Measurements from ENCODE around the gene PSMB5. TPM values are rescaled to one million over a fixed set of nuclear protein-coding genes. Genes with fewer than 3 reads are reported as not detected.

The PSMB5 gene
- 282 and 292 TPM in 2 replicates for polyA plus RNA-seq (2011; rRNA removed)
- polyA minus RNA-seq (2011; rRNA and poly(A)+ RNA removed): 170 and 211 TPM in 2 replicates

- Histone ChIP-seq H3K9me3 (ENCODE audit: control insufficient read depth, insufficient read depth, low read length) (no peaks in the 10 kb centered on the region; the same call in 1 of the 2 replicates), H3K27me3 (ENCODE audit: control insufficient read depth, insufficient read depth, low read length) (no peaks in the 10 kb centered on the region), H3K4me3 (ENCODE audit: low read depth, low read length) (peak within 1 kb of the TSS; percentile 93), H3K27ac (ENCODE audit: low read depth, low read length) (peak within 1 kb of the TSS; percentile 94)
- peak; percentile 83 for DNase-seq (ENCODE audit: low read depth, low spot score)
- POLR2A ChIA-PET: interaction anchor here (0.7 to 1.9 kb wide), 4 partner anchors 10 to 183 kb away, joined by 3 to 11 read pairs (median 4); no protein-coding TSS in a partner anchor
- CTCF ChIA-PET: interaction anchor here (0.6 to 2.9 kb wide), 6 partner anchors 34 to 92 kb away, joined by 3 to 19 read pairs (median 8); partner anchors contain the start of gene ACIN1
- TF ChIP-seq, protein P1, sequence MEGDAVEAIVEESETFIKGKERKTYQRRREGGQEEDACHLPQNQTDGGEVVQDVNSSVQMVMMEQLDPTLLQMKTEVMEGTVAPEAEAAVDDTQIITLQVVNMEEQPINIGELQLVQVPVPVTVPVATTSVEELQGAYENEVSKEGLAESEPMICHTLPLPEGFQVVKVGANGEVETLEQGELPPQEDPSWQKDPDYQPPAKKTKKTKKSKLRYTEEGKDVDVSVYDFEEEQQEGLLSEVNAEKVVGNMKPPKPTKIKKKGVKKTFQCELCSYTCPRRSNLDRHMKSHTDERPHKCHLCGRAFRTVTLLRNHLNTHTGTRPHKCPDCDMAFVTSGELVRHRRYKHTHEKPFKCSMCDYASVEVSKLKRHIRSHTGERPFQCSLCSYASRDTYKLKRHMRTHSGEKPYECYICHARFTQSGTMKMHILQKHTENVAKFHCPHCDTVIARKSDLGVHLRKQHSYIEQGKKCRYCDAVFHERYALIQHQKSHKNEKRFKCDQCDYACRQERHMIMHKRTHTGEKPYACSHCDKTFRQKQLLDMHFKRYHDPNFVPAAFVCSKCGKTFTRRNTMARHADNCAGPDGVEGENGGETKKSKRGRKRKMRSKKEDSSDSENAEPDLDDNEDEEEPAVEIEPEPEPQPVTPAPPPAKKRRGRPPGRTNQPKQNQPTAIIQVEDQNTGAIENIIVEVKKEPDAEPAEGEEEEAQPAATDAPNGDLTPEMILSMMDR (IDR thresholded peaks at IDR 0.05; ENCODE audit: low read depth, low read length): no peak
Measured at GRCh38 chr14:23034498-23035302, at the start of gene PSMB5. TSS of gene PSMB5 (minus strand) at chr14:23034900. CDS start at chr14:23034881, 19 bp downstream.

GRCh38 chr14:23080474-23080873 lies 45.8 kb upstream of the PSMB5 start:
- TF ChIP-seq, protein P1 (IDR thresholded peaks at IDR 0.05; ENCODE audit: low read depth, low read length): no peak
- no peak overlapping the region for H3K4me3 ChIP-seq (ENCODE audit: low read depth, low read length)
- CTCF ChIA-PET: interaction anchor here (1.0 to 17.2 kb wide), 5 partner anchors 14 to 523 kb away, joined by 3 to 317 read pairs (median 3); partner anchors contain the start of genes ACIN1 and C14orf119
- peak overlapping the region; percentile 84 for H3K27ac ChIP-seq (ENCODE audit: low read depth, low read length)
- DNase-seq (ENCODE audit: low read depth, low spot score): no peak
- POLR2A ChIA-PET: interaction anchor here (3.9 kb wide), 1 partner anchor 15 kb away, joined by 31 read pairs; the partner anchor contains the start of genes ACIN1 and C14orf119
- H3K27me3 ChIP-seq (ENCODE audit: control insufficient read depth, insufficient read depth, low read length): no peaks in the 10 kb centered on the region
- H3K9me3 ChIP-seq (ENCODE audit: control insufficient read depth, insufficient read depth, low read length): no peaks in the 10 kb centered on the region

DNA sequence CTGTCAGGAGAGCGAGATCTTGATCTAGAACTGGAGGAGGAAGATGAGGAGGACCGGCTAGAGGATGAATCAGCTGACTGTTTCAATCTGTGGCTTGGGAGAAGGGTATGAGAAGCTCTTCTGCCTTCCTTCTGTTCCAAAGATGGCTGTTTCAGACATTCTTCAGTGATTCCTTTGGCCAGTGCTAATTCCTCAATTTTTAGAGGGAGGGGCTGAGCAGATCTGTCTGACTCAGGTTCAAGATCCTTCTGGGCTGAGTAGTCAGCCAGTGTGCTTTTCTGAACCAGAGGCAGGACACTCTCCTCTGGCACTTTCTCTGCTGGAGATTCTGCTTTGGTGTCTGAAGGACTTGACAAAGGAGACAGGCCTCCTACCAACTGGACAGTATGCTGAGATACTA lies 45.0 kb upstream of the PSMB5 start:
- TF ChIP-seq, protein P1 (IDR thresholded peaks at IDR 0.05; ENCODE audit: low read depth, low read length): no peak
- Histone ChIP-seq H3K4me3 (ENCODE audit: low read depth, low read length) (no peak overlapping the region), H3K27me3 (ENCODE audit: control insufficient read depth, insufficient read depth, low read length) (no peaks in the 10 kb centered on the region), H3K9me3 (ENCODE audit: control insufficient read depth, insufficient read depth, low read length) (no peaks in the 10 kb centered on the region), H3K27ac (ENCODE audit: low read depth, low read length) (peak overlapping the region; percentile 84)
- CTCF ChIA-PET: interaction anchor here (1.2 to 17.2 kb wide), 4 partner anchors 9 to 523 kb away, joined by 3 to 317 read pairs (median 78); partner anchors contain the start of genes ACIN1 and C14orf119
- POLR2A ChIA-PET: interaction anchor here (3.9 kb wide), 1 partner anchor 15 kb away, joined by 31 read pairs; the partner anchor contains the start of genes ACIN1 and C14orf119
- no peak for DNase-seq (ENCODE audit: low read depth, low spot score)

DNA sequence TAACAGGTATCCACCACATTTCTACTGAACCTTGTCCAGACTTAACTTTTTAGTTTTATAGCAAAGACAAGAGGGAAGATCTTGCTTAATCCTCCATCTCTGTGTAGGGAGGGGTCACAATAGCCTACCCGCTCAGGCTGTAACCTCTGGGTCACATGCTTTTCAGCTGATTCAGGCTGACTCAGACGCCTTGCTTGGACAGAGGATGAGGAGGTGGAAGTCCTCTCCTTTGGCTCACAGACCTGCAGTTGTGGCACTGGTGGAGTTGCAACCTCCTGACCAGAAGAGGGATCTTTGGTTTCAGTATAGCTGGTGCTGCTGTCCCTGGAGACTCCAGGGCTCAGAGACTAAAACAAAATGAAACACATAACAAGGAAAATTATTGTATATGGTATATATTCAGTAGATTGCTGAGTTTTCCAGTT lies 44.0 kb upstream of the PSMB5 start:
- H3K27ac ChIP-seq (ENCODE audit: low read depth, low read length): peak overlapping the region; percentile 84
- H3K9me3 ChIP-seq (ENCODE audit: control insufficient read depth, insufficient read depth, low read length): no peaks in the 10 kb centered on the region
- ChIA-PET CTCF (interaction anchor here (1.1 to 17.2 kb wide), 8 partner anchors 10 to 106 kb away, joined by 3 to 317 read pairs (median 49); partner anchors contain the start of genes ACIN1 and C14orf119), POLR2A (interaction anchor here (0.5 to 3.9 kb wide), 4 partner anchors 10 to 21 kb away, joined by 5 to 31 read pairs (median 8); partner anchors contain the start of genes ACIN1 and C14orf119)
- TF ChIP-seq, protein P1 (IDR thresholded peaks at IDR 0.05; ENCODE audit: low read depth, low read length): no peak
- H3K27me3 ChIP-seq (ENCODE audit: control insufficient read depth, insufficient read depth, low read length): no peaks in the 10 kb centered on the region
- peak; percentile 87 for DNase-seq (ENCODE audit: low read depth, low spot score)
- H3K4me3 ChIP-seq (ENCODE audit: low read depth, low read length): no peak overlapping the region

Measured in AG04450 (cell line).